GM20000 (cell line): Measurements from ENCODE around the gene BIRC7.

Experiments used
- DNase-seq: peaks from one replicate; pipeline ENCODE4 v3.0.0; 2012; ENCODE audit warnings: low spot score
- CTCF ChIP-seq: IDR thresholded peaks from 2 replicates; pipeline ENCODE4 v1.5.1; 2012; ENCODE audit warnings: mild to moderate bottlenecking, control low read depth; ENCODE audit errors: extremely low read depth, missing control alignments

Gene BIRC7

DNA sequence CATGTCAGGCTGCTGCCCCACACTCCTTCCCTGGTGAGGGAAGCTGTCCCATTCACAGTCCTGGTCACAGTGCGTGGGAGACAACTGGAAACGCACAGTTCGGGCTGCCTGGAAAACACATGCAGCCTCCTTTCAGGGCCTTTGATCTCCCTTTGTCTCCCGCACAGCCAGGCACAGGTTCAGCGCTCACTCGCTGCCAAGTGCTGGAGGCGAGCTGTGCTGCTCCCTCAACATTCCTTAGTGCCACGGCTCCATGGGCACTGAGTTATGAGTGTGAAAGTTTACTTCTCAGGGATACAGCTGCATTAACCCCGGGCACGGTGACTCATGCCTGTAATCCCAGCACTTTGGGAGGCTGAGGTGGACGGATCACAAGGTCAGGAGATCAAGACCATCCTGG lies 28.8 kb upstream of the BIRC7 start:
- no peak for DNase-seq
- TF ChIP-seq CTCF, result no peak

GRCh38 chr20:63208346-63208909 lies 27.3 kb upstream of the BIRC7 start:
- DNase-seq, result no peak
- no peak for TF ChIP-seq CTCF

- no peak for DNase-seq
- no peak for TF ChIP-seq CTCF
Measured at GRCh38 chr20:63210011-63210605, 25.6 kb upstream of the BIRC7 start.

- TF ChIP-seq CTCF, result no peak
- DNase-seq, result no peak
Measured at GRCh38 chr20:63212393-63212730, 23.3 kb upstream of the BIRC7 start.

DNA sequence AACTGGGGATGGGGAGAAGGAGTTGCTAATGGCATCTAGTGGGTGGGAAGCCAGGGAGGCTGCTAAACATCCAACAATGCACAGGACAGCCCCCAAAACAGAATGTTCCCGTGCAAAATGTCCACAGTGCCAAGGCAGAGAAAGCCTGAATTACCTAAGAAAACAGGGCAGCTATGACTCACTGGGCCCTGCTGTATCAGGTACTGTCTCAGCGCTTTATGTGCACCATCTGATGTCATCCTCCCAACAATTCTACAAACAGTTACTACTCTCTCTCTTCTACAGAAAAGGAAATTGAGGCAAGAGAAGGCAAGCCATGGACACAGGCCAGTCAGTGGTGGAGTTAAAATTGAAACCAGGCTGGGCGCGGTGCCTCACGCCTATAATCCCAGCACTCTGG lies 22.9 kb upstream of the BIRC7 start:
- no peak for TF ChIP-seq CTCF
- no peak for DNase-seq

DNA sequence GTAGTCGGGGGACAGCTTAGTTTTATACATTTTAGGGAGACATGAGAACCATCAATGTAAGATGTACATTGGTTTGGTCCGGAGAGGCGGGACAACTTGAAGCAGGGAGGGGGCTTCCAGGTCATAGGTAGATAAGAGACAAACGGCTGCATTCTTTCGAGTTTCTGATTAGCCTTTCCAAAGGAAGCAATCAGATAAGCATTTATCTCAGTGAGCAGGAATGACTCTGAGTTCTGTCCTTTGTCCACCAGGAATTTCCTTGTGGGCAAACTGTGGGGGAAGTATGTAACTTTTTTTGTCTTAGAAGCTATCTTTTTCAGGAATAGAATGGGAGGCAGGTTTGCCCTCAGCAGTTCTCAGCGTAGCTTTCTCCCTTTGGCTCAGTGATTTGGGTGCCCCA lies 21.2 kb upstream of the BIRC7 start:
- no peak for DNase-seq
- no peak for TF ChIP-seq CTCF

GRCh38 chr20:63215101-63216040 lies 20.3 kb upstream of the BIRC7 start:
- DNase-seq, result peak; percentile 71
- peak; percentile 18 for TF ChIP-seq CTCF
